ENCODE data around the gene MTX3.

Gene MTX3

DNA sequence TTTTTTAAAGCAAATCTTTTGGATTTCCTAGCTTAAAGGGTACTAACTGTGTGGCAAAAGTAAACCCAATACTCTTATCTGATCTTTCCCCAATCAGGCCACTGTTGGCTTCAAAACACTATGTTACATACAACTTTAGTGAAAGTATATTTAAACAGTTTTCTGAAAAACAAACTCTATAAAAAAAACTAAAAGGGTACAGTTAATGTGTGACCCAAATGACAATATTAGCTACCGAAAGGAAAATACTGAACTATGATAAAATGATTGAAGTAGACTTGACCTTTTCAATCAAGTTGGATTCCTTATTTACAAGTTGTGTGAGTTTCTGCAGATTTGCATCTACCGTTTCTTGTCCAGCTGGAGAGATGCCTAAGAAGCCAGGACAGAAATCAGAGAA is 5.8 kb downstream of the MTX3 start:
- TF ChIP-seq RAD21 (IDR thresholded peaks at IDR 0.05; ENCODE audit: low read depth) (no peak), NFIC (IDR thresholded peaks at IDR 0.05) (no peak), ZBTB7A (IDR thresholded peaks at IDR 0.05; ENCODE audit: low read depth) (no peak), TEAD4 (IDR thresholded peaks at IDR 0.05) (no peak), FOXM1 (IDR thresholded peaks at IDR 0.05; ENCODE audit: borderline replicate concordance, low read depth) (no peak), CREB1 (IDR thresholded peaks at IDR 0.05; ENCODE audit: low read depth) (no peak), EGR1 (IDR thresholded peaks at IDR 0.05) (no peak), TCF12 (IDR thresholded peaks at IDR 0.05; ENCODE audit: low read depth) (no peak), EP300 (IDR thresholded peaks at IDR 0.05; ENCODE audit: borderline replicate concordance) (no peak), CEBPB (IDR thresholded peaks at IDR 0.05) (no peak), YY1 (IDR thresholded peaks at IDR 0.05; ENCODE audit: low read depth) (no peak)
- TF ChIP-seq, protein P1, sequence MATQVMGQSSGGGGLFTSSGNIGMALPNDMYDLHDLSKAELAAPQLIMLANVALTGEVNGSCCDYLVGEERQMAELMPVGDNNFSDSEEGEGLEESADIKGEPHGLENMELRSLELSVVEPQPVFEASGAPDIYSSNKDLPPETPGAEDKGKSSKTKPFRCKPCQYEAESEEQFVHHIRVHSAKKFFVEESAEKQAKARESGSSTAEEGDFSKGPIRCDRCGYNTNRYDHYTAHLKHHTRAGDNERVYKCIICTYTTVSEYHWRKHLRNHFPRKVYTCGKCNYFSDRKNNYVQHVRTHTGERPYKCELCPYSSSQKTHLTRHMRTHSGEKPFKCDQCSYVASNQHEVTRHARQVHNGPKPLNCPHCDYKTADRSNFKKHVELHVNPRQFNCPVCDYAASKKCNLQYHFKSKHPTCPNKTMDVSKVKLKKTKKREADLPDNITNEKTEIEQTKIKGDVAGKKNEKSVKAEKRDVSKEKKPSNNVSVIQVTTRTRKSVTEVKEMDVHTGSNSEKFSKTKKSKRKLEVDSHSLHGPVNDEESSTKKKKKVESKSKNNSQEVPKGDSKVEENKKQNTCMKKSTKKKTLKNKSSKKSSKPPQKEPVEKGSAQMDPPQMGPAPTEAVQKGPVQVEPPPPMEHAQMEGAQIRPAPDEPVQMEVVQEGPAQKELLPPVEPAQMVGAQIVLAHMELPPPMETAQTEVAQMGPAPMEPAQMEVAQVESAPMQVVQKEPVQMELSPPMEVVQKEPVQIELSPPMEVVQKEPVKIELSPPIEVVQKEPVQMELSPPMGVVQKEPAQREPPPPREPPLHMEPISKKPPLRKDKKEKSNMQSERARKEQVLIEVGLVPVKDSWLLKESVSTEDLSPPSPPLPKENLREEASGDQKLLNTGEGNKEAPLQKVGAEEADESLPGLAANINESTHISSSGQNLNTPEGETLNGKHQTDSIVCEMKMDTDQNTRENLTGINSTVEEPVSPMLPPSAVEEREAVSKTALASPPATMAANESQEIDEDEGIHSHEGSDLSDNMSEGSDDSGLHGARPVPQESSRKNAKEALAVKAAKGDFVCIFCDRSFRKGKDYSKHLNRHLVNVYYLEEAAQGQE (IDR thresholded peaks at IDR 0.05; ENCODE audit: low read depth), result no peak
- TF ChIP-seq, protein P2, sequence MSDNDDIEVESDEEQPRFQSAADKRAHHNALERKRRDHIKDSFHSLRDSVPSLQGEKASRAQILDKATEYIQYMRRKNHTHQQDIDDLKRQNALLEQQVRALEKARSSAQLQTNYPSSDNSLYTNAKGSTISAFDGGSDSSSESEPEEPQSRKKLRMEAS (IDR thresholded peaks at IDR 0.05), result no peak

DNA sequence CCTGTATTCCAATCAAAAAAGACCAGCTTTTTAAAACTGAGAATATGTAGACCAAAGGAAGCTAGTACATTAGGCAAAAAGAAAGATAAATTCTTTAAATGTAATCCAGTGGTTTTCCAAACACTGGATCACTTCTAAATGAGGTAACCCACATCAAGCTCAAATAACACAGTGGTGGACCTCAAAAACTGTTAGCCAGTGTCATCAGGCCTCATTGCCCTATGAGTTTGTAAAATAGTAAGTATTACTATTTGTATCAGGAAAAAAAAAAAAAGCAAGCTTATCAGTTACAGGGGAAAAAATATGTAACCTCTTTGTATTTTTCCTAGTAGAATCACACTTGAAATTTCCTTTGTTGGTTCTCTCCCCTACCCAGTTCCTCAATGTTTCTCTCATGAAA is 6.7 kb downstream of the MTX3 start:
- TF ChIP-seq CEBPB (IDR thresholded peaks at IDR 0.05), result no peak
- TF ChIP-seq, protein P3, sequence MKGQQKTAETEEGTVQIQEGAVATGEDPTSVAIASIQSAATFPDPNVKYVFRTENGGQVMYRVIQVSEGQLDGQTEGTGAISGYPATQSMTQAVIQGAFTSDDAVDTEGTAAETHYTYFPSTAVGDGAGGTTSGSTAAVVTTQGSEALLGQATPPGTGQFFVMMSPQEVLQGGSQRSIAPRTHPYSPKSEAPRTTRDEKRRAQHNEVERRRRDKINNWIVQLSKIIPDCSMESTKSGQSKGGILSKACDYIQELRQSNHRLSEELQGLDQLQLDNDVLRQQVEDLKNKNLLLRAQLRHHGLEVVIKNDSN (IDR thresholded peaks at IDR 0.05), result no peak
- TF ChIP-seq TCF12 (IDR thresholded peaks at IDR 0.05; ENCODE audit: low read depth), result no peak
- TF ChIP-seq CREB1 (IDR thresholded peaks at IDR 0.05; ENCODE audit: low read depth), result no peak
- TF ChIP-seq ZBTB7A (IDR thresholded peaks at IDR 0.05; ENCODE audit: low read depth), result no peak
- no peak for TF ChIP-seq TEAD4 (IDR thresholded peaks at IDR 0.05)
- no peak for TF ChIP-seq EGR1 (IDR thresholded peaks at IDR 0.05)
- no peak for TF ChIP-seq NFIC (IDR thresholded peaks at IDR 0.05)
- TF ChIP-seq, protein P2 (IDR thresholded peaks at IDR 0.05), result no peak
- TF ChIP-seq YY1 (IDR thresholded peaks at IDR 0.05; ENCODE audit: low read depth), result no peak
- TF ChIP-seq FOXM1 (IDR thresholded peaks at IDR 0.05; ENCODE audit: borderline replicate concordance, low read depth), result no peak
- TF ChIP-seq, protein P1 (IDR thresholded peaks at IDR 0.05; ENCODE audit: low read depth), result no peak

DNA sequence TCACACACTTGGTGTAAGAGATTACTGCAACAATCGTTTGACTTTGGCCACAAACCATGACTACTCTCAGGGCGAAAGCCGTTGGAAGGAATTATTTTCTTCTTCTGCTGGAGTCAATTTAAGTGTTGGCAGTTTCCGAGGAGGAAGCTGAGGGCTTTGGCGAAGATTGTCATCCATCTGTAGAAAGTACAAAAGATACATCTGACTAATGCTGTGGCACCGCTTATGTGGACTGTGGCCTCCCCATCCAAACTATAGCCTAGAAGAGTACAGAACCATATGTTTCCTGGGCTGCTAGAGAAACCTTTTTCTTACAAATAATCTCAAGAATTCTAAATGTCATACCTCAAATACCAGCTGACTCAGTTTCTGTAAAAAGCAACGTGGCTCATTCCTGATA is 7.4 kb downstream of the MTX3 start:
- TF ChIP-seq ZBTB7A (IDR thresholded peaks at IDR 0.05; ENCODE audit: low read depth) (no peak), YY1 (IDR thresholded peaks at IDR 0.05; ENCODE audit: low read depth) (no peak), TCF12 (IDR thresholded peaks at IDR 0.05; ENCODE audit: low read depth) (no peak), TEAD4 (IDR thresholded peaks at IDR 0.05) (no peak), CREB1 (IDR thresholded peaks at IDR 0.05; ENCODE audit: low read depth) (no peak), FOXM1 (IDR thresholded peaks at IDR 0.05; ENCODE audit: borderline replicate concordance, low read depth) (no peak), EGR1 (IDR thresholded peaks at IDR 0.05) (no peak)
- TF ChIP-seq, protein P3 (IDR thresholded peaks at IDR 0.05), result no peak
- TF ChIP-seq, protein P1 (IDR thresholded peaks at IDR 0.05; ENCODE audit: low read depth), result no peak

DNA sequence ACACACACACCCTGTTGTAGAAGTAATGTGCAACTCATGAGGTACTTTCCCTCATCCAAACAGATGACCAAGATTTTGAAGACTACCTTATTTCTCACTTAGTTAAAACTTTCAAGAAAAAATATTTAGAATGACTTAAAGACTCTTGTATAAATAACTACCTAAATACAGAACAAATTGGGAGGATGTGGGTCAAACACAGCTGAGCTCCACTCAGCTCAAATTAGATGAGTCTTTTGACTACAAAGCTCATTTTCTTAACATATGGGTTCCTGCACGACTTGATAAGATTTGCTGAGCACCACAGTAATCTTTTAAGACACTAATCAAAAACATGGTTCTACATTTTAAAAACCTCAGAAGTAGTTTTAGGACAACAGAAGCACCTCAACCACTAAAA is 8.9 kb downstream of the MTX3 start:
- TF ChIP-seq, protein P2 (IDR thresholded peaks at IDR 0.05), result no peak
- TF ChIP-seq EGR1 (IDR thresholded peaks at IDR 0.05) (no peak), TEAD4 (IDR thresholded peaks at IDR 0.05) (no peak), TAF1 (IDR thresholded peaks at IDR 0.05; ENCODE audit: low read depth) (no peak), YY1 (IDR thresholded peaks at IDR 0.05; ENCODE audit: low read depth) (no peak), CEBPB (IDR thresholded peaks at IDR 0.05) (no peak), TCF12 (IDR thresholded peaks at IDR 0.05; ENCODE audit: low read depth) (no peak), NFIC (IDR thresholded peaks at IDR 0.05) (no peak)
- TF ChIP-seq, protein P3 (IDR thresholded peaks at IDR 0.05), result no peak
- TF ChIP-seq, protein P1 (IDR thresholded peaks at IDR 0.05; ENCODE audit: low read depth), result no peak

Measured in Ishikawa (cell line).